GM19238 (cell line): ENCODE data around the gene RBM3.

Experiments used
- DNase-seq: peaks from one replicate; pipeline ENCODE4 v3.0.0; 2011; ENCODE audit warnings: low spot score; ENCODE audit not compliant: insufficient read length

The RBM3 gene

GRCh38 chrX:48576108-48576507, 1.8 kb downstream of the RBM3 start:
- DNase-seq, result no peak

- no peak for DNase-seq
Observed at GRCh38 chrX:48578661-48579128, 4.4 kb downstream of the RBM3 start.

- no peak for DNase-seq
Observed at GRCh38 chrX:48579259-48579658, 5.0 kb downstream of the RBM3 start.

GRCh38 chrX:48580662-48581061, 6.4 kb downstream of the RBM3 start:
- DNase-seq, result no peak

GRCh38 chrX:48584698-48585097, 10.4 kb downstream of the RBM3 start:
- no peak for DNase-seq

GRCh38 chrX:48589482-48590162, 15.3 kb downstream of the RBM3 start:
- no peak for DNase-seq

- DNase-seq, result no peak
Observed at GRCh38 chrX:48590203-48591103, 16.2 kb downstream of the RBM3 start.

- DNase-seq, result no peak
Observed at GRCh38 chrX:48591255-48591791, 17.0 kb downstream of the RBM3 start.

- DNase-seq, result no peak
Observed at GRCh38 chrX:48592971-48593370, 18.7 kb downstream of the RBM3 start.

GRCh38 chrX:48595929-48596328, 21.6 kb downstream of the RBM3 start:
- DNase-seq, result no peak

GRCh38 chrX:48597353-48598264, 23.3 kb downstream of the RBM3 start, which contains the start of gene WDR13:
WDR13 (plus strand) TSS chrX:48597492; CDS start chrX:48597997, 505 bp downstream.
- peak; percentile 71 for DNase-seq

- no peak for DNase-seq
Observed at GRCh38 chrX:48598614-48599013, 24.3 kb downstream of the RBM3 start.

- no peak for DNase-seq
Observed at GRCh38 chrX:48599341-48599740, 25.1 kb downstream of the RBM3 start.

GRCh38 chrX:48600226-48600625, 25.9 kb downstream of the RBM3 start:
- DNase-seq, result no peak

GRCh38 chrX:48601741-48602394, 27.6 kb downstream of the RBM3 start:
- DNase-seq, result no peak

GRCh38 chrX:48604701-48605100, 30.4 kb downstream of the RBM3 start:
- no peak for DNase-seq

- no peak for DNase-seq
Observed at GRCh38 chrX:48606091-48606490, 31.8 kb downstream of the RBM3 start.

GRCh38 chrX:48611703-48612102, 37.4 kb downstream of the RBM3 start:
- no peak for DNase-seq

GRCh38 chrX:48613502-48614160, 39.3 kb downstream of the RBM3 start:
- no peak for DNase-seq

GRCh38 chrX:48616576-48616975, 42.3 kb downstream of the RBM3 start:
- no peak for DNase-seq
